Keratinocyte (primary cell): Measurements from ENCODE around the gene GSG1. TPM values are rescaled to one million over a fixed set of nuclear protein-coding genes. Genes with fewer than 3 reads are reported as not detected.
A peak's percentile ranks its signal among the peaks of the same experiment; 100 is the strongest.

Experiments
- DNase-seq: peaks from one replicate; pipeline ENCODE4 v3.0.0-alpha.2; 2011; ENCODE audit warnings: low read depth, missing footprints, low spot score
- FAIRE-seq: peaks from 2 replicates; lab custom pipeline; 2011; peaks lifted over from hg19 to GRCh38; lab: Jason Lieb, UNC
- H2AFZ ChIP-seq: 2 replicates; pipeline ENCODE4 v1.6.0; 2012; ENCODE audit warnings: low read length, control low read depth, inconsistent platforms; ENCODE audit not compliant: control insufficient read depth
- H3K27ac ChIP-seq: 2 replicates; pipeline ENCODE4 v1.5.1; 2011; ENCODE audit warnings: low read length; ENCODE audit not compliant: control insufficient read depth, insufficient read depth
- H3K27me3 ChIP-seq: 3 replicates; pipeline ENCODE4 v1.6.0; 2011; ENCODE audit warnings: low read length; ENCODE audit not compliant: control insufficient read depth, insufficient read depth; ENCODE audit errors: extremely low read depth
- H3K36me3 ChIP-seq, 2 experiments: 2 replicates in 1 of 2; 3 replicates in 1 of 2; pipeline ENCODE4 v1.5.1; 2011; ENCODE audit warnings: low read length in 2 of 2, mild to moderate bottlenecking in 1 of 2; ENCODE audit not compliant: control insufficient read depth in 2 of 2, insufficient read depth in 2 of 2; ENCODE audit errors: extremely low read depth in 1 of 2
- H3K4me1 ChIP-seq: 3 replicates; pipeline ENCODE4 v1.5.1; 2011; ENCODE audit warnings: low read length; ENCODE audit not compliant: control insufficient read depth, insufficient read depth; ENCODE audit errors: extremely low read depth
- H3K4me2 ChIP-seq: 3 replicates; pipeline ENCODE4 v1.6.0; 2011; ENCODE audit warnings: low read depth, low read length; ENCODE audit not compliant: control insufficient read depth, insufficient read depth; ENCODE audit errors: extremely low read depth
- H3K4me3 ChIP-seq, 3 experiments: fragments of 200-600 bp in 1 of 3; sonication (generic) in 1 of 3; 2 replicates in 2 of 3; 3 replicates in 1 of 3; pipeline ENCODE4 v1.5.1; 2011 to 2016; ENCODE audit warnings: low read length in 3 of 3, mild to moderate bottlenecking in 3 of 3, control low read depth in 2 of 3, inconsistent platforms in 1 of 3, low read depth in 1 of 3, mixed read lengths in 1 of 3, mixed run types in 1 of 3, moderate library complexity in 1 of 3; ENCODE audit not compliant: control insufficient read depth in 2 of 3, insufficient read depth in 2 of 3; ENCODE audit errors: extremely low read depth in 1 of 3
- H3K79me2 ChIP-seq: 2 replicates; pipeline ENCODE4 v1.6.0; 2012; ENCODE audit warnings: low read length; ENCODE audit not compliant: control insufficient read depth, insufficient read depth
- H3K9ac ChIP-seq: 3 replicates; pipeline ENCODE4 v1.6.0; 2011; ENCODE audit warnings: low read length; ENCODE audit not compliant: control insufficient read depth, insufficient read depth; ENCODE audit errors: extremely low read depth
- H3K9me1 ChIP-seq: 3 replicates; pipeline ENCODE4 v1.6.0; 2011; ENCODE audit warnings: low read length; ENCODE audit not compliant: control insufficient read depth, insufficient read depth; ENCODE audit errors: extremely low read depth
- H3K9me3 ChIP-seq: 2 replicates; pipeline ENCODE4 v1.5.1; 2012; ENCODE audit warnings: low read depth, low read length; ENCODE audit not compliant: control insufficient read depth
- H4K20me1 ChIP-seq: 3 replicates; pipeline ENCODE4 v1.6.0; 2011; ENCODE audit warnings: low read length; ENCODE audit not compliant: control insufficient read depth, insufficient read depth; ENCODE audit errors: extremely low read depth
- CTCF ChIP-seq, 3 experiments: IDR thresholded peaks in 1 of 3; conservative IDR thresholded peaks in 1 of 3; optimal IDR thresholded peaks in 1 of 3; 2 replicates in 2 of 3; 3 replicates in 1 of 3; pipeline versions ENCODE3 to v1.5.1; 2011; ENCODE audit warnings: low read length in 3 of 3, mild to moderate bottlenecking in 3 of 3, moderate library complexity in 2 of 3, control low read depth in 1 of 3, inconsistent platforms in 1 of 3; ENCODE audit not compliant: insufficient read depth in 2 of 3; ENCODE audit errors: extremely low read depth in 1 of 3
- EZH2 ChIP-seq: IDR thresholded peaks from one replicate; pipeline ENCODE4 v1.6.1; 2012; ENCODE audit warnings: inconsistent platforms, mild to moderate bottlenecking, low read length, moderate library complexity
- dilution Hi-C: fragments of 300-500 bp; cut with MboI; formaldehyde crosslinking; loops from one replicate; pipeline ENCODE4 v1.7.0; 2020; ENCODE audit warnings: low sequenced_read_pairs; ENCODE audit not compliant: extremely low pct_ligation_motif_present
- polyA plus RNA-seq, 5 experiments: library from polyadenylated mRNA; depleted of rRNA in 3 of 5; stranded (reverse) in 3 of 5; stranded (forward) in 1 of 5; unstranded in 1 of 5; fragments of >200 nt; gene quantifications; 1 replicate in 1 of 5; 2 replicates in 3 of 5; 3 replicates in 1 of 5; pipeline versions ENCODE4 v1.2.1 to v1.2.3, GENCODE V29; 2011 to 2012; ENCODE audit warnings: missing spikeins in 2 of 5, low read depth in 1 of 5, low replicate concordance in 1 of 5

The GSG1 gene
- polyA plus RNA-seq, 1 donor (not counting 4 experiments of a cell fraction or from before 2014, with no cell fraction given): 0.05 TPM

- no peak overlapping the region for H3K27ac ChIP-seq
- FAIRE-seq (no peak), DNase-seq (no peak)
- H3K9me3 ChIP-seq: no peaks in the 10 kb centered on the region
- no peak overlapping the region for H3K4me3 ChIP-seq
- no peaks in the 10 kb centered on the region for H4K20me1 ChIP-seq
- H3K9me1 ChIP-seq: no peaks in the 10 kb centered on the region
- peaks cover 12% of the 10 kb centered on the region for H3K4me1 ChIP-seq
- H3K9ac ChIP-seq: no peak overlapping the region
- H3K27me3 ChIP-seq: no peaks in the 10 kb centered on the region
- no peak overlapping the region for H2AFZ ChIP-seq
- dilution Hi-C loops: no loop called here
- no peaks in the 10 kb centered on the region for H3K79me2 ChIP-seq
- H3K4me2 ChIP-seq: no peak overlapping the region
- H3K36me3 ChIP-seq: no peaks in the 10 kb centered on the region
- TF ChIP-seq EZH2: no peak
- TF ChIP-seq CTCF (optimal IDR thresholded peaks at IDR 0.05 in 1 of 3, IDR thresholded peaks at IDR 0.05 in 1 of 3, conservative IDR thresholded peaks at IDR 0.05 in 1 of 3; ENCODE audit: extremely low read depth in 1 of 3, insufficient read depth in 2 of 3, low read length in 3 of 3): no peak
Measured at GRCh38 chr12:13152756-13153155, 49.3 kb upstream of the GSG1 start.

- no peak overlapping the region for H3K4me3 ChIP-seq
- DNase-seq: no peak
- H3K27ac ChIP-seq: no peak overlapping the region
- FAIRE-seq: peak; percentile 29
- no peak overlapping the region for H3K4me2 ChIP-seq
- H3K9me1 ChIP-seq: no peaks in the 10 kb centered on the region
- TF ChIP-seq CTCF (optimal IDR thresholded peaks at IDR 0.05 in 1 of 3, IDR thresholded peaks at IDR 0.05 in 1 of 3, conservative IDR thresholded peaks at IDR 0.05 in 1 of 3; ENCODE audit: extremely low read depth in 1 of 3, insufficient read depth in 2 of 3, low read length in 3 of 3) (no peak), EZH2 (no peak)
- no peaks in the 10 kb centered on the region for H3K27me3 ChIP-seq
- H3K9ac ChIP-seq: no peak overlapping the region
- peaks cover 12% of the 10 kb centered on the region for H3K4me1 ChIP-seq
- H3K9me3 ChIP-seq: no peaks in the 10 kb centered on the region
- no peaks in the 10 kb centered on the region for H4K20me1 ChIP-seq
- H3K36me3 ChIP-seq: no peaks in the 10 kb centered on the region
- no peak overlapping the region for H2AFZ ChIP-seq
- no peaks in the 10 kb centered on the region for H3K79me2 ChIP-seq
- dilution Hi-C loops: no loop called here
Measured at GRCh38 chr12:13152281-13152680, 48.8 kb upstream of the GSG1 start.
